CD8-positive, alpha-beta memory T cell (primary cell): Measurements from ENCODE around the gene HHAT. TPM values are rescaled to one million over a fixed set of nuclear protein-coding genes. Genes with fewer than 3 reads are reported as not detected.
A peak's percentile ranks its signal among the peaks of the same experiment; 100 is the strongest.

Experiments
- CTCF ChIA-PET: fragments of 350-600 bp; sonication (Branson Sonifier 250); formaldehyde crosslinking; loops from one replicate; lab custom pipeline; 2021; ENCODE audit warnings: antibody characterized with exemption; lab: Charles Lee
- POLR2A ChIA-PET: fragments of 350-600 bp; sonication (Branson Sonifier 250); formaldehyde crosslinking; loops from one replicate; lab custom pipeline; 2021; ENCODE audit warnings: antibody characterized with exemption; lab: Charles Lee
- DNase-seq, 5 donors: peaks; one replicate each; pipeline versions ENCODE4 v3.0.0 to v3.0.0-alpha.2; 2020 to 2022; ENCODE audit warnings: mixed read lengths in 1 of 5
- H3K27ac ChIP-seq: one replicate; pipeline ENCODE4 v1.7.0; 2013; ENCODE audit warnings: low read depth, mild to moderate bottlenecking, low read length, moderate library complexity
- H3K27me3 ChIP-seq: 2 replicates; pipeline ENCODE4 v1.7.0; 2013; ENCODE audit warnings: low read length, mild to moderate bottlenecking; ENCODE audit not compliant: insufficient read depth, poor library complexity, severe bottlenecking
- H3K36me3 ChIP-seq: 2 replicates; pipeline ENCODE4 v1.7.0; 2013; ENCODE audit warnings: mild to moderate bottlenecking, low read length, moderate library complexity; ENCODE audit not compliant: insufficient read depth
- H3K4me1 ChIP-seq: 2 replicates; pipeline ENCODE4 v1.7.0; 2013; ENCODE audit warnings: mild to moderate bottlenecking, low read length, moderate library complexity; ENCODE audit not compliant: insufficient read depth
- H3K4me3 ChIP-seq: 2 replicates; pipeline ENCODE4 v1.7.0; 2013; ENCODE audit warnings: mild to moderate bottlenecking, low read length
- H3K9me3 ChIP-seq: 2 replicates; pipeline ENCODE4 v1.7.0; 2013; ENCODE audit warnings: mild to moderate bottlenecking, low read length
- H3K27ac Mint-ChIP-seq, 8 donors: one replicate each; pipeline ENCODE4 v1.8.0; 2020 to 2021; ENCODE audit warnings: mixed read lengths in 8 of 8, mild to moderate bottlenecking in 6 of 8, inconsistent platforms in 3 of 8, moderate library complexity in 3 of 8
- H3K27me3 Mint-ChIP-seq, 2 donors: one replicate each; pipeline ENCODE4 v1.8.0; 2020 to 2021; ENCODE audit warnings: mixed read lengths in 2 of 2, mild to moderate bottlenecking in 1 of 2, moderate library complexity in 1 of 2
- H3K36me3 Mint-ChIP-seq, 3 donors: one replicate each; pipeline ENCODE4 v1.8.0; 2020 to 2021; ENCODE audit warnings: mixed read lengths in 3 of 3, inconsistent platforms in 1 of 3, mild to moderate bottlenecking in 1 of 3
- H3K4me1 Mint-ChIP-seq, 3 donors: one replicate each; pipeline ENCODE4 v1.8.0; 2020 to 2021; ENCODE audit warnings: mixed read lengths in 3 of 3, inconsistent platforms in 1 of 3, mild to moderate bottlenecking in 1 of 3
- H3K4me3 Mint-ChIP-seq, 7 donors: one replicate each; pipeline ENCODE4 v1.8.0; 2020 to 2021; ENCODE audit warnings: mixed read lengths in 7 of 7, mild to moderate bottlenecking in 6 of 7, moderate library complexity in 4 of 7, inconsistent platforms in 2 of 7
- H3K9me3 Mint-ChIP-seq, 5 donors: one replicate each; pipeline ENCODE4 v1.8.0; 2020 to 2022; ENCODE audit warnings: mixed read lengths in 5 of 5, mild to moderate bottlenecking in 3 of 5, moderate library complexity in 2 of 5, inconsistent platforms in 1 of 5
- polyA plus RNA-seq: library from polyadenylated mRNA; unstranded; fragments of 300-500 nt; fragmentation: Illumina TruSeq; gene quantifications from one replicate; pipeline ENCODE4 v1.2.3, GENCODE V29; 2021
- total RNA-seq, 2 experiments: library from RNA; stranded (reverse); gene quantifications; one replicate each; pipeline ENCODE4 v1.2.3, GENCODE V29; 2021

HHAT gene
- total and polyA plus RNA-seq, 3 experiments from 2014 or later, result 1.4 to 4.6 (median 2.1) TPM

DNA sequence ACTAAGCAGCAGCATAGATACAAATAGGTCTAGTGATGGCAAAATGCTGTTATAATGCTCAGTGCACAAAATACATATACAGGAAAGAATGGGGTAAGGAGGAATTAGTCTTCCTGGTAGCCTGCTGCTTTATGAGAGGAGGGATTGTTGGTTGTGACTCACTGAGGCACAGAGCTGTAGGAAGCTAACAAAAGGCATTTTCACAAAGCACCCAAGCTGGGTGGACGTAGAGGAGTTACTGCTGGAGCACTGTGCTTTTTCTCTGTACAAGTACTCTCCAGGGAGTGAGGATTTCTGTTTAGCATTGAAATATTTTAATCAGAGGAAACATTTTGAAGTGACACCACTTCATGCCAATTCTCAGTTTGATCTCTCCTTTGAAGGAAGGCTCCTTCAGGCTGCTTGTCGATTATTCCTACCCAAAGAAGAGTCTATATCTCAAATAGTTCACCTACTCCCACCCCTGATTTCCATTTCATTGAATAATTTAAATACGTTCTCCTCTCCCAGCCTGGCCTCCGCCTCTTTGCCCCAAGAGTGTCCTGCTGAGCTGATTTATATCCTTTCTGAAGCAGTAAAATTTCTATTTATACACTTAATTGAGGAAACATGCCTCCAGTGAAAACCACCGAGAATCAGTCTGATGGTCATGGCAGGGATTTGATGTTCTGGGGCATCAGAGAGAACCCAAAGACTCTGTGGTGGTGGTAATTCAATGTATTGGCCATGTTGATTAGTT, 271.9 kb downstream of the HHAT start:
- no peaks in the 10 kb centered on the region for H3K4me1 ChIP-seq
- no peaks in the 10 kb centered on the region for H3K27me3 ChIP-seq
- Mint-ChIP-seq H3K27ac (no peak overlapping the region), H3K36me3 (peaks cover 2 to 9% (median 5%) of the 10 kb centered on the region in 3 donors), H3K9me3 (peaks cover 0 to 6% (median 0%) of the 10 kb centered on the region in 5 donors), H3K27me3 (no peaks in the 10 kb centered on the region), H3K4me3 (no peak overlapping the region), H3K4me1 (peaks cover 7 to 10% (median 8%) of the 10 kb centered on the region in 3 donors)
- ChIA-PET CTCF (no interaction called here), POLR2A (no interaction called here)
- H3K27ac ChIP-seq, result no peak overlapping the region
- no peaks in the 10 kb centered on the region for H3K36me3 ChIP-seq
- H3K9me3 ChIP-seq, result no peaks in the 10 kb centered on the region
- H3K4me3 ChIP-seq, result no peak overlapping the region
- no peak for DNase-seq

DNA sequence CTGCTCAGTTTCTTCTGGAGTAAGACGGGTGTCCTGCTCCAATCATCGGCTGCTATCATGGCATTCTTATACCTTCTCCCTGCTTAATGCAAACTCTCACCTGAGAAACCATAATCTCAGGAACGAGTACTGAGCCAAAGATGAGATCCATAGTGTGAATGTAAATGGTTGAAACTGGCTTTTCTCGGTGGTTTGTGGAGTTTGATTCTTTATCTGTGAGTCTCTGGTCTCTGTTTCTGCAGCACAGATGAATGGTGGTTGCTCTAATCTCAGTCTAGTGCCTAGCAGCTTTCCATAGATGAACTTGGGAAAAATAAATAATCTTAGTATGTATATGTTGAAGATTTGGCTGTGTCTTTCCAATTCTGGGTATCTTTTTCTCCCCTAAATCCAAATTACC, 274.4 kb downstream of the HHAT start:
- H3K36me3 ChIP-seq, result no peaks in the 10 kb centered on the region
- no peak overlapping the region for H3K27ac Mint-ChIP-seq
- H3K27ac ChIP-seq, result no peak overlapping the region
- DNase-seq, result no peak
- CTCF ChIA-PET, result no interaction called here
- no peak overlapping the region for H3K4me3 ChIP-seq
- no peaks in the 10 kb centered on the region for H3K27me3 Mint-ChIP-seq
- H3K4me3 Mint-ChIP-seq, result no peak overlapping the region
- POLR2A ChIA-PET, result no interaction called here
- H3K27me3 ChIP-seq, result no peaks in the 10 kb centered on the region
- H3K9me3 ChIP-seq, result no peaks in the 10 kb centered on the region
- peaks cover 3 to 12% (median 7%) of the 10 kb centered on the region in 3 donors for H3K36me3 Mint-ChIP-seq
- H3K9me3 Mint-ChIP-seq, result peaks cover 0 to 8% (median 6%) of the 10 kb centered on the region in 5 donors
- H3K4me1 ChIP-seq, result no peaks in the 10 kb centered on the region
- H3K4me1 Mint-ChIP-seq, result peaks cover 7 to 10% (median 8%) of the 10 kb centered on the region in 3 donors

DNA sequence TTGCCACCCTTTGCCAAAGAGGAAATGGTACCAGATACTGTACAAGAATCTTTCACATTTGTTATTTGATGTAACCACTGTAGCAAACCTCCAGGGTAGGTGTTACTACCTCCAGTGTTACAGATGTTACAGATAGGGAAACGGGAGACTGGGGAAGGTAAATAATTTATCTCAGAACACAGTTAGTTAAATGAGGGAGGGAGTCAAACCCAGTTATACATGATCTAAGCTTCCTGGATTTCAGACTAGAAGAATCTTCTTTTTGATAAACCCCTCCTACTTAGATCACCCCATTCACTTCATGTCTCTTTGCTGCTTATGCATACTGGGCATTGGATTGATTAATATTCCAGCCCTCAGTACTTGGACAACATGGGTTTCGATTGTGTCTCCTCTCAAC, 276.4 kb downstream of the HHAT start:
- ChIA-PET CTCF (no interaction called here), POLR2A (no interaction called here)
- no peaks in the 10 kb centered on the region for H3K4me1 ChIP-seq
- no peak for DNase-seq
- Mint-ChIP-seq H3K4me1 (peaks cover 7 to 10% (median 8%) of the 10 kb centered on the region in 3 donors), H3K4me3 (no peak overlapping the region), H3K27me3 (no peaks in the 10 kb centered on the region), H3K9me3 (peaks cover 0 to 8% (median 6%) of the 10 kb centered on the region in 5 donors), H3K27ac (no peak overlapping the region), H3K36me3 (peaks cover 2 to 18% (median 8%) of the 10 kb centered on the region in 3 donors)
- no peak overlapping the region for H3K4me3 ChIP-seq
- no peak overlapping the region for H3K27ac ChIP-seq
- H3K36me3 ChIP-seq, result no peaks in the 10 kb centered on the region
- no peaks in the 10 kb centered on the region for H3K9me3 ChIP-seq
- no peaks in the 10 kb centered on the region for H3K27me3 ChIP-seq

DNA sequence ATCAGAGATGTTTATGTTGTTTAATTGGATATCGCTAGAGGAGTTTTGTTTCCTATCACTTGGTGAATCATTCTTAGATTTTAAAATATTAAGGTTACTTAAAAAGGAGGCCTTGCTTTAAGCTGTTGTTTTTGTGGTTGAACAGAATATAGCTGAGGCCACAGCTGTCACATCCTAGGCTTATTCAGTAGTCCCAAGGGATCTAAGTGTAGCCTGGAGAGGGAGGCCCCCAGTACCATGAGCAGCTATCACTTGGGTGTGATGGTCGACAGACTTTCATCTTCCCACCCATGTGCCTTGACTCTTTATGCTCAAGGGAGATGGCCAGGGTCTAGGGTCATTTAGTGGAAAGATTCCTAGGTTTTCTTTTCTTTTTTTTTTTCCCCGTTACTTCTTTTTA, 278.7 kb downstream of the HHAT start:
- Mint-ChIP-seq H3K36me3 (peaks cover 0 to 31% (median 8%) of the 10 kb centered on the region in 3 donors), H3K9me3 (peaks cover 0 to 13% (median 6%) of the 10 kb centered on the region in 5 donors), H3K27me3 (no peaks in the 10 kb centered on the region), H3K4me1 (peaks cover 7 to 10% (median 8%) of the 10 kb centered on the region in 3 donors), H3K27ac (no peak overlapping the region), H3K4me3 (no peak overlapping the region)
- CTCF ChIA-PET, result no interaction called here
- Histone ChIP-seq H3K4me3 (no peak overlapping the region), H3K9me3 (no peaks in the 10 kb centered on the region), H3K4me1 (no peaks in the 10 kb centered on the region), H3K27ac (no peak overlapping the region), H3K27me3 (no peaks in the 10 kb centered on the region), H3K36me3 (no peaks in the 10 kb centered on the region)
- no peak for DNase-seq
- POLR2A ChIA-PET, result no interaction called here

DNA sequence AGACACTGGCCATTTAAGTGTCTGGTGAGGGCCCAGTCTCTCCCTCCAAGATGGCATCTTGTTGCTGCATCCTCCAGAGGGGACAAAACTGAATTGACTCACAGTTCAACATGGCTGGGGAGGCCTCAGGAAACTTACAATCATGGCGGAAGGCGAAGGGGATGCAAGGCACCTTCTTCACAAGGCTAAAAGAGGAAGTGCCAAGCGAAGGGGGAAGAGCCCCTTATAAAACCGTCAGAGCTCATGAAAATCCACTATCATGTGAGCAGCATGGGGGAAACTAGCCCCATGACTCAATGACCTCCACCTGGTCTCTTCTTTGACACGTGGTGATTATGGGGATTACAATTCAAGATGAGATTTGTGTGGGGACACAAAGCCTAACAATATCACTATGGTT, 280.1 kb downstream of the HHAT start:
- H3K27ac Mint-ChIP-seq, result no peak overlapping the region
- no peaks in the 10 kb centered on the region for H3K4me1 ChIP-seq

DNA sequence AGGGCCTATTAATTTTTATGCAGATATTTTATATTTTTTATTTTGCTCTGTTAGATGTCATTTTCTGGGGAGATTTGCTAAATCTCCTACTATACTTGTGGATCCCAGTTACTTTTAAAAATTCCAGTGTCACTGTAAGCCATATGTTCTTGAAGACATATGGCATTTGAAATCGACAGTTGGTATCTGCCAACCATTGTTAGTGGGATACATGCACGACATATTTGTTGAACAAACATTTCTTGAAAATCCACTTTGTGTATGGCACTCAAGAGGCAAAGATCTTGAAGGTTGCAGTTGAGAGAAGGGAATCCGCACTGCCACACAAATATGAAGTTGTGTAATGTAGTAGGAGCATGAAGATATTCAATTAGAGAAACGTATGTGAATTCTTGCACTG, 287.7 kb downstream of the HHAT start:
- no peak overlapping the region for H3K4me3 ChIP-seq
- H3K27me3 ChIP-seq, result no peaks in the 10 kb centered on the region
- Mint-ChIP-seq H3K27me3 (no peaks in the 10 kb centered on the region), H3K4me3 (no peak overlapping the region), H3K27ac (no peak overlapping the region), H3K4me1 (no peaks in the 10 kb centered on the region), H3K36me3 (peaks cover 3 to 28% (median 6%) of the 10 kb centered on the region in 3 donors), H3K9me3 (peaks cover 0 to 7% (median 0%) of the 10 kb centered on the region in 5 donors)
- no peak overlapping the region for H3K27ac ChIP-seq
- no peaks in the 10 kb centered on the region for H3K4me1 ChIP-seq
- ChIA-PET POLR2A (no interaction called here), CTCF (no interaction called here)
- H3K9me3 ChIP-seq, result no peaks in the 10 kb centered on the region
- H3K36me3 ChIP-seq, result no peaks in the 10 kb centered on the region
- DNase-seq, result no peak

More for the DNA sequence above, 280.1 kb downstream of the HHAT start:
- peaks cover 7 to 10% (median 8%) of the 10 kb centered on the region in 3 donors for H3K4me1 Mint-ChIP-seq
- CTCF ChIA-PET, result no interaction called here
- H3K4me3 Mint-ChIP-seq, result no peak overlapping the region
- no peaks in the 10 kb centered on the region for H3K27me3 Mint-ChIP-seq
- peaks cover 0 to 15% (median 6%) of the 10 kb centered on the region in 5 donors for H3K9me3 Mint-ChIP-seq
- Histone ChIP-seq H3K27ac (no peak overlapping the region), H3K27me3 (no peaks in the 10 kb centered on the region), H3K9me3 (no peaks in the 10 kb centered on the region), H3K4me3 (no peak overlapping the region), H3K36me3 (no peaks in the 10 kb centered on the region)
- POLR2A ChIA-PET, result no interaction called here
- DNase-seq, result no peak
- peaks cover 0 to 42% (median 8%) of the 10 kb centered on the region in 3 donors for H3K36me3 Mint-ChIP-seq

DNA sequence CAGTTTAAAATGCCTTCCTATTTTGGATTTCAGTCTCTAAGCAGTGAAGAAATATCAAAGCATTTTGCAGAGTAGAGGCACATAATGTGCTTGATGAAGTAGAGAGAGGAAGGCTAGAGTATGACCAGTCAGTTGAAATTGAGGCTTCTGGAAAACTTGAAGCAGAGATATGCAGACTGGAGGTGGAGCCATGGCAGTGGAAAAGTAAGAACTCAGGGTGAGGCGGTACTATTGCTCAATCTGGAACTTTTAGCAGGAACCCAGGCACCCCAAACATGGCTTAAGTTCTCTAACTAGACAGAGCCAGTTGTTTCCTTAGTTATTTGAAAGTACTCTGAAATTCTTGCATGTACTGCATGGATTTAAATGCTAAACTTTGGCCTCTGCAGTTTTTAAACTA, 288.6 kb downstream of the HHAT start:
- no peaks in the 10 kb centered on the region for H3K27me3 Mint-ChIP-seq

DNA sequence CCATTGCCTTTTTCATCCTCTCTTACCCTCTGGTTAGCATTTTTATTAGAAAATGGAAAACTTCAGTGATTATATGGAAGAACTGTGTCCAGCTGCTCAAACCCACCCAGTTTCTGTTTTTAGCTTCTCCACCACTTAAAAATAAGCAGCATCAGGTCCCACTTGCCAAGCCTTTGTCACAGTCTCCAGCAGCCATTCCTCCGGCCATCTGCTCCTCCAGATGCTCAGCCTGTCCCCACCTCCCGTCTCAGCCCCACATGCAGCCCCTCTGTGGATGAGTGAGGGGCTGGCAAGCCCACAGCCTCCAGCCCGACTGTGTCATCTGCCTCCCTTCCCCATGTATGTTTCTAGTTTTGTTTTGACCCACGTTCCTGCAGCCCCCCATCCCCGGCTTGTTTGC, 289.7 kb downstream of the HHAT start:
- ChIA-PET POLR2A (no interaction called here), CTCF (no interaction called here)
- Mint-ChIP-seq H3K4me3 (no peak overlapping the region), H3K27ac (no peak overlapping the region), H3K27me3 (no peaks in the 10 kb centered on the region), H3K36me3 (peaks cover 3 to 16% (median 7%) of the 10 kb centered on the region in 3 donors), H3K9me3 (peaks cover 0 to under 1% (median 0%) of the 10 kb centered on the region in 5 donors), H3K4me1 (no peaks in the 10 kb centered on the region)
- H3K4me3 ChIP-seq, result no peak overlapping the region
- no peaks in the 10 kb centered on the region for H3K36me3 ChIP-seq
- no peak overlapping the region for H3K27ac ChIP-seq
- no peaks in the 10 kb centered on the region for H3K9me3 ChIP-seq
- H3K27me3 ChIP-seq, result no peaks in the 10 kb centered on the region
- no peaks in the 10 kb centered on the region for H3K4me1 ChIP-seq
- DNase-seq, result no peak

More for the DNA sequence above, 288.6 kb downstream of the HHAT start:
- POLR2A ChIA-PET, result no interaction called here
- Histone ChIP-seq H3K27ac (no peak overlapping the region), H3K4me3 (no peak overlapping the region), H3K4me1 (no peaks in the 10 kb centered on the region), H3K36me3 (no peaks in the 10 kb centered on the region), H3K27me3 (no peaks in the 10 kb centered on the region), H3K9me3 (no peaks in the 10 kb centered on the region)
- Mint-ChIP-seq H3K4me3 (no peak overlapping the region), H3K9me3 (peaks cover 0 to 2% (median 0%) of the 10 kb centered on the region in 5 donors), H3K4me1 (no peaks in the 10 kb centered on the region), H3K36me3 (peaks cover 3 to 22% (median 6%) of the 10 kb centered on the region in 3 donors), H3K27ac (peak overlapping the region in 1 of 8 donors; percentile 1)
- no peak for DNase-seq
- CTCF ChIA-PET, result no interaction called here
